Skeletal muscle tissue (tissue), 4 donors: ENCODE results near the gene SNX9. TPM values are rescaled to one million over a fixed set of nuclear protein-coding genes. Genes with fewer than 3 reads are reported as not detected.
"Not testable (repeated sequence)": the region's sequence is repeated elsewhere in the genome, so short reads cannot be mapped to it uniquely, and the experiment has no call there.

Experiments
- H3K27ac ChIP-seq: one replicate; pipeline ENCODE4 v1.7.0; 2013; ENCODE audit warnings: mild to moderate bottlenecking, low read depth, low read length, inconsistent platforms
- H3K27me3 ChIP-seq, 3 donors: one replicate each; pipeline ENCODE4 v1.7.0; 2013; ENCODE audit warnings: low read length in 3 of 3; ENCODE audit not compliant: control insufficient read depth in 3 of 3, insufficient read depth in 3 of 3
- H3K36me3 ChIP-seq, 3 donors: one replicate each; pipeline ENCODE4 v1.7.0; 2013; ENCODE audit warnings: low read length in 3 of 3; ENCODE audit not compliant: control insufficient read depth in 3 of 3, insufficient read depth in 3 of 3
- H3K4me1 ChIP-seq, 3 donors: one replicate each; pipeline ENCODE4 v1.7.0; 2013; ENCODE audit warnings: low read length in 3 of 3, mild to moderate bottlenecking in 3 of 3; ENCODE audit not compliant: control insufficient read depth in 3 of 3, insufficient read depth in 3 of 3
- H3K4me3 ChIP-seq, 3 donors: one replicate each; pipeline ENCODE4 v1.7.0; 2013; ENCODE audit warnings: low read length in 3 of 3
- H3K9ac ChIP-seq, 3 donors: one replicate each; pipeline ENCODE4 v1.7.0; 2013; ENCODE audit warnings: low read length in 3 of 3, mild to moderate bottlenecking in 3 of 3, moderate library complexity in 2 of 3, low read depth in 1 of 3
- H3K9me3 ChIP-seq, 3 donors: one replicate each; pipeline ENCODE4 v1.7.0; 2013; ENCODE audit warnings: low read length in 3 of 3; ENCODE audit not compliant: control insufficient read depth in 3 of 3
- total RNA-seq: library from RNA; depleted of rRNA; stranded (reverse); fragments of >200 nt; gene quantifications from one replicate; pipeline ENCODE4 v1.2.3, GENCODE V29; 2014
- donor health status: Osteomylitis.

The SNX9 gene
- total RNA-seq, 1 donor from 2014 or later: 19.3 TPM

GRCh38 chr6:157967020-157967419 lies 144.0 kb downstream of the SNX9 start:
- H3K4me3 ChIP-seq: no peak overlapping the region
- no peaks in the 10 kb centered on the region for H3K36me3 ChIP-seq
- H3K27me3 ChIP-seq: no peaks in the 10 kb centered on the region
- peaks cover 0 to 3% (median 0%) of the 10 kb centered on the region in 3 donors for H3K4me1 ChIP-seq
- H3K9me3 ChIP-seq: no peaks in the 10 kb centered on the region
- no peak overlapping the region for H3K9ac ChIP-seq
- no peak overlapping the region for H3K27ac ChIP-seq

- Histone ChIP-seq H3K9me3 (no peaks in the 10 kb centered on the region), H3K4me3 (no peak overlapping the region), H3K27me3 (no peaks in the 10 kb centered on the region), H3K36me3 (no peaks in the 10 kb centered on the region), H3K4me1 (peaks cover 0 to 3% (median 0%) of the 10 kb centered on the region in 3 donors), H3K9ac (no peak overlapping the region), H3K27ac (no peak overlapping the region)
These were observed 144.4 kb downstream of the SNX9 start for GRCh38 chr6:157967486-157967885.

DNA sequence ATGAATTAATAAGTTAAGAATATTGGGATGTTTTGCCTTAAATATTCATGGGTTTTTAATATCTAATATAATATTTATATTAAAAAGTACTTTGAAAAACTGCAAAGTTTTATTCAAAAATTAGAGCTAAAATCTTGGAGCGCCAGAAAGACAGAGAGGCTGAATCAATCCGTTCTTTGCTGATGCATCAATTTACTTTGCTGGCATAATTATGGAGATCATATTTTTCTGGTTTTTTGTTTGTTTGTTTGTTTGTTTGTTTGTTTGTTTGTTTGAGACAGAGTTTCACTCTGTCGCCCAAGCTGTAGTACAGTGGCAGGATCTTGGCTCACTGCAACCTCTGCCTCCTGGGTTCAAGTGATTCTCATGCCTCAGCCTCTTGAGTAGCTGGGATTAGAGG lies 149.1 kb downstream of the SNX9 start:
- not testable (repeated sequence) for H3K4me1 ChIP-seq, H3K27me3 ChIP-seq, H3K4me3 ChIP-seq, H3K9me3 ChIP-seq, H3K36me3 ChIP-seq, H3K27ac ChIP-seq, H3K9ac ChIP-seq

GRCh38 chr6:157974341-157974894 lies 151.4 kb downstream of the SNX9 start:
- Histone ChIP-seq H3K9me3 (no peaks in the 10 kb centered on the region), H3K4me3 (no peak overlapping the region), H3K27me3 (no peaks in the 10 kb centered on the region), H3K4me1 (no peaks in the 10 kb centered on the region), H3K36me3 (no peaks in the 10 kb centered on the region), H3K9ac (no peak overlapping the region), H3K27ac (no peak overlapping the region)

- H3K4me1 ChIP-seq: no peaks in the 10 kb centered on the region
- H3K36me3 ChIP-seq: no peaks in the 10 kb centered on the region
- no peaks in the 10 kb centered on the region for H3K27me3 ChIP-seq
- no peak overlapping the region for H3K4me3 ChIP-seq
- no peak overlapping the region for H3K27ac ChIP-seq
- H3K9me3 ChIP-seq: no peaks in the 10 kb centered on the region
- no peak overlapping the region for H3K9ac ChIP-seq
These were observed 151.9 kb downstream of the SNX9 start for GRCh38 chr6:157974967-157975366.

- Histone ChIP-seq H3K9ac (no peak overlapping the region), H3K36me3 (no peaks in the 10 kb centered on the region), H3K4me1 (no peaks in the 10 kb centered on the region), H3K9me3 (no peaks in the 10 kb centered on the region), H3K4me3 (no peak overlapping the region), H3K27me3 (no peaks in the 10 kb centered on the region), H3K27ac (no peak overlapping the region)
These were observed 152.4 kb downstream of the SNX9 start for GRCh38 chr6:157975456-157975855.

- Histone ChIP-seq H3K36me3 (no peaks in the 10 kb centered on the region), H3K9me3 (no peaks in the 10 kb centered on the region), H3K27me3 (no peaks in the 10 kb centered on the region), H3K4me3 (no peak overlapping the region), H3K4me1 (peaks cover 5 to 7% (median 6%) of the 10 kb centered on the region in 3 donors), H3K9ac (no peak overlapping the region), H3K27ac (no peak overlapping the region)
These were observed 153.5 kb downstream of the SNX9 start for GRCh38 chr6:157976345-157977175.

- Histone ChIP-seq H3K4me3 (no peak overlapping the region), H3K27me3 (no peaks in the 10 kb centered on the region), H3K9ac (no peak overlapping the region), H3K9me3 (no peaks in the 10 kb centered on the region), H3K36me3 (no peaks in the 10 kb centered on the region), H3K4me1 (peaks cover 5 to 8% (median 6%) of the 10 kb centered on the region in 3 donors), H3K27ac (no peak overlapping the region)
These were observed 154.2 kb downstream of the SNX9 start for GRCh38 chr6:157977176-157977804.

DNA sequence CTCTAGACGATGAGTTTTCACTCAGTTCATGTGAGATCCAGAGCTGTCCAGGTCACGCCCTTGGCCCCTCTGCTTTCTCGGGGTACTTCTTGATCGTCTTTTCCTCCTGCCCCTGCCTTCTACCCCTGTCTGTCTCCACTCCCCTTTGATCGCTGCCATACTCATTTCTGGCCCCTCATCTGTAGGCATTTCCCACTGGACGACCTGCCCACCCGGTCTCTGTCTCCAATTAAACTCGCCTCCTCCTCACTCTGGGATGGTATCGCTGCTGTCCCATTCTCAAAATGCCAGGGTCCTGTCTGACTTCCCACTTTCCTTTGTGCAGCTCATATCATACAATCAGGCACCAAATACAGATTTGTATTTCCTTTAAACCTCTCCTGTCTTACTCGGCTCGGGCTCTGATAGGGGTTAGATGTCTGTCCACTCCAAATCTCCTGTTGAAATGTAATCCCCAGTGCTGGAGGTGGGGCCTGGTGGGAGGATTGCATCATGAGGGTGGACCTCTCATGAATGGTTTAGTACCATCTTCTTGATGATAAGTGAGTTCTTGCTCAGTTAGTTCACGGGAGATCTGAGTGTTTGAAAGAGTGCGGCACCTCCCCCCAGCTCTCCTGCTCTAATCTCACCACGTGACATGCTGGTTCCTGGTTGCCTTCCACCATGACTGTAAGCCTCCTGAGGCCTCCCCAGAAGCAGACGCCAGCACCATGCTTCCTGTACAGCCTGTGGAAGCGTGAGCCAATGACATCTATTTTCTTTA lies 155.2 kb downstream of the SNX9 start:
- Histone ChIP-seq H3K4me1 (peaks cover 5 to 15% (median 12%) of the 10 kb centered on the region in 3 donors), H3K4me3 (no peak overlapping the region), H3K36me3 (no peaks in the 10 kb centered on the region), H3K9ac (no peak overlapping the region), H3K27me3 (no peaks in the 10 kb centered on the region), H3K9me3 (no peaks in the 10 kb centered on the region), H3K27ac (no peak overlapping the region)
